HepG2 (cell line): ENCODE results near the gene MST1. TPM values are rescaled to one million over a fixed set of nuclear protein-coding genes. Genes with fewer than 3 reads are reported as not detected.

ENCODE experiments used
- ATF2 ChIP-seq: sonication (generic); formaldehyde crosslinking; IDR thresholded peaks from 2 replicates; pipeline ENCODE4 v1.4.0; 2020; ENCODE audit warnings: missing genetic modification reagents
- CBFB ChIP-seq: sonication (generic); formaldehyde crosslinking; IDR thresholded peaks from 2 replicates; pipeline ENCODE4 v1.4.0; 2020; ENCODE audit warnings: missing genetic modification reagents
- FOSL1 ChIP-seq: sonication (generic); formaldehyde crosslinking; IDR thresholded peaks from 2 replicates; pipeline ENCODE4 v1.9.0; 2021; ENCODE audit warnings: missing genetic modification reagents, borderline replicate concordance
- IKZF4 ChIP-seq: sonication (generic); formaldehyde crosslinking; IDR thresholded peaks from 2 replicates; pipeline ENCODE4 v1.5.1; 2020; ENCODE audit warnings: borderline replicate concordance, mild to moderate bottlenecking, low read depth, missing genetic modification reagents; ENCODE audit errors: not compliant biosample characterization
- MTF1 ChIP-seq: sonication (generic); formaldehyde crosslinking; IDR thresholded peaks from 2 replicates; pipeline ENCODE4 v1.5.0; 2020; ENCODE audit warnings: missing genetic modification reagents
- SATB2 ChIP-seq: sonication (generic); formaldehyde crosslinking; IDR thresholded peaks from 2 replicates; pipeline ENCODE4 v1.5.0; 2020; ENCODE audit warnings: missing genetic modification reagents
- SIX4 ChIP-seq: sonication (generic); formaldehyde crosslinking; IDR thresholded peaks from 2 replicates; pipeline ENCODE4 v1.4.0; 2020; ENCODE audit warnings: missing genetic modification reagents
- SNAPC2 ChIP-seq: sonication (generic); formaldehyde crosslinking; IDR thresholded peaks from 2 replicates; pipeline ENCODE4 v1.8.1; 2022; ENCODE audit warnings: mild to moderate bottlenecking, missing genetic modification reagents
- TBX2 ChIP-seq: sonication (generic); formaldehyde crosslinking; IDR thresholded peaks from 2 replicates; pipeline ENCODE4 v1.5.0; 2020; ENCODE audit warnings: missing genetic modification reagents, mild to moderate bottlenecking, borderline replicate concordance
- YEATS2 ChIP-seq: sonication (generic); formaldehyde crosslinking; IDR thresholded peaks from 2 replicates; pipeline ENCODE4 v1.4.0; 2020; ENCODE audit warnings: missing genetic modification reagents, borderline replicate concordance
- ZBTB8A ChIP-seq: sonication (generic); formaldehyde crosslinking; IDR thresholded peaks from 2 replicates; pipeline ENCODE4 v1.4.0; 2020; ENCODE audit warnings: mild to moderate bottlenecking, low read depth, missing genetic modification reagents, borderline replicate concordance
- ZFAT ChIP-seq: sonication (generic); formaldehyde crosslinking; conservative IDR thresholded peaks from 2 replicates; pipeline ENCODE4 v1.8.1; 2023; ENCODE audit warnings: missing genetic modification reagents, inconsistent platforms
- ZFP36L1 ChIP-seq: sonication (generic); formaldehyde crosslinking; IDR thresholded peaks from 2 replicates; pipeline ENCODE4 v1.8.0; 2022; ENCODE audit warnings: mild to moderate bottlenecking, missing genetic modification reagents, moderate library complexity
- ZNF280D ChIP-seq: sonication (generic); formaldehyde crosslinking; IDR thresholded peaks from 2 replicates; pipeline ENCODE4 v1.5.1; 2020; ENCODE audit warnings: mild to moderate bottlenecking, missing genetic modification reagents
- ZNF512 ChIP-seq: sonication (generic); formaldehyde crosslinking; IDR thresholded peaks from 2 replicates; pipeline ENCODE4 v1.4.0; 2020; ENCODE audit warnings: mild to moderate bottlenecking, missing genetic modification reagents
- ZNF598 ChIP-seq: sonication (generic); formaldehyde crosslinking; IDR thresholded peaks from 2 replicates; pipeline ENCODE4 v1.5.1; 2020; ENCODE audit warnings: mild to moderate bottlenecking, missing genetic modification reagents, borderline replicate concordance
- ZNF607 ChIP-seq: sonication (generic); formaldehyde crosslinking; IDR thresholded peaks from 2 replicates; pipeline ENCODE4 v1.5.1; 2020; ENCODE audit warnings: missing genetic modification reagents, mild to moderate bottlenecking, borderline replicate concordance
- ZNF782 ChIP-seq: sonication (generic); formaldehyde crosslinking; IDR thresholded peaks from 2 replicates; pipeline ENCODE4 v1.4.0; 2020; ENCODE audit warnings: missing genetic modification reagents, mild to moderate bottlenecking, borderline replicate concordance
- ZNF788 ChIP-seq: sonication (generic); formaldehyde crosslinking; IDR thresholded peaks from 2 replicates; pipeline ENCODE4 v1.5.0; 2020; ENCODE audit warnings: mild to moderate bottlenecking, missing genetic modification reagents, borderline replicate concordance
- polyA plus RNA-seq, 8 experiments: library from polyadenylated mRNA; depleted of rRNA in 3 of 8; stranded (reverse) in 7 of 8; unstranded in 1 of 8; fragments of >200 nt; fragmentation: Illumina TruSeq in 4 of 8; extraction: Trizol in 4 of 8; gene quantifications; 2 replicates each; pipeline versions ENCODE4 v1.2.1 to v1.2.3, GENCODE V29; 2011 to 2016; ENCODE audit warnings: low read depth in 4 of 8, missing spikeins in 1 of 8, mixed read lengths in 1 of 8; ENCODE audit not compliant: insufficient read depth in 1 of 8
- total RNA-seq, 5 experiments: library from RNA; depleted of rRNA; stranded (reverse); fragments of >200 nt; fragmentation: Illumina TruSeq; extraction: Trizol; gene quantifications; 2 replicates each; pipeline ENCODE4 v1.2.3, GENCODE V29; 2016; ENCODE audit warnings: low read depth in 1 of 5
- TF ChIP-seq, protein P1 (sequence below): sonication (generic); formaldehyde crosslinking; IDR thresholded peaks from 2 replicates; pipeline ENCODE4 v1.4.0; 2020; ENCODE audit warnings: mild to moderate bottlenecking, missing genetic modification reagents
- TF ChIP-seq, protein P2 (sequence below): IDR thresholded peaks from 2 replicates; pipeline ENCODE4 v1.6.1; 2012; ENCODE audit warnings: inconsistent platforms
- TF ChIP-seq, protein P3 (sequence below): sonication (generic); formaldehyde crosslinking; IDR thresholded peaks from 2 replicates; pipeline ENCODE4 v1.4.0; 2020; ENCODE audit warnings: missing genetic modification reagents

Gene MST1
- total and polyA plus RNA-seq, 2 of the 13 experiments (the other 11 are each of a cell fraction or from before 2014, with no cell fraction given) = 189 to 452 TPM

GRCh38 chr3:49665822-49666519 lies 23.3 kb downstream of the MST1 start (continued):
- TF ChIP-seq ZNF512 (CRISPR knock-in tag) (no peak), ZNF782 (CRISPR knock-in tag) (no peak; the same call in 1 of the 2 replicates), TBX2 (CRISPR knock-in tag) (peak; percentile 50; the same call in 1 of the 2 replicates), ZNF607 (CRISPR knock-in tag) (peak; percentile 28; the same call in 1 of the 2 replicates), MTF1 (no peak), YEATS2 (no peak), SATB2 (CRISPR knock-in tag) (no peak), ZFP36L1 (CRISPR knock-in tag) (no peak), ZBTB8A (CRISPR knock-in tag) (no peak), SNAPC2 (CRISPR knock-in tag) (no peak), ZNF788 (CRISPR knock-in tag) (peak; percentile 92), ZNF598 (CRISPR knock-in tag) (no peak), ZNF280D (CRISPR knock-in tag) (no peak), ATF2 (no peak; the same call in 1 of the 2 replicates), IKZF4 (CRISPR knock-in tag) (no peak), SIX4 (CRISPR knock-in tag) (no peak), ZFAT (CRISPR knock-in tag) (no peak), FOSL1 (CRISPR knock-in tag) (no peak), CBFB (no peak)
- TF ChIP-seq, protein P1, sequence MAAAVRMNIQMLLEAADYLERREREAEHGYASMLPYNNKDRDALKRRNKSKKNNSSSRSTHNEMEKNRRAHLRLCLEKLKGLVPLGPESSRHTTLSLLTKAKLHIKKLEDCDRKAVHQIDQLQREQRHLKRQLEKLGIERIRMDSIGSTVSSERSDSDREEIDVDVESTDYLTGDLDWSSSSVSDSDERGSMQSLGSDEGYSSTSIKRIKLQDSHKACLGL (CRISPR knock-in tag) = no peak
- TF ChIP-seq, protein P2, sequence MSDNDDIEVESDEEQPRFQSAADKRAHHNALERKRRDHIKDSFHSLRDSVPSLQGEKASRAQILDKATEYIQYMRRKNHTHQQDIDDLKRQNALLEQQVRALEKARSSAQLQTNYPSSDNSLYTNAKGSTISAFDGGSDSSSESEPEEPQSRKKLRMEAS = no peak
- TF ChIP-seq, protein P3, sequence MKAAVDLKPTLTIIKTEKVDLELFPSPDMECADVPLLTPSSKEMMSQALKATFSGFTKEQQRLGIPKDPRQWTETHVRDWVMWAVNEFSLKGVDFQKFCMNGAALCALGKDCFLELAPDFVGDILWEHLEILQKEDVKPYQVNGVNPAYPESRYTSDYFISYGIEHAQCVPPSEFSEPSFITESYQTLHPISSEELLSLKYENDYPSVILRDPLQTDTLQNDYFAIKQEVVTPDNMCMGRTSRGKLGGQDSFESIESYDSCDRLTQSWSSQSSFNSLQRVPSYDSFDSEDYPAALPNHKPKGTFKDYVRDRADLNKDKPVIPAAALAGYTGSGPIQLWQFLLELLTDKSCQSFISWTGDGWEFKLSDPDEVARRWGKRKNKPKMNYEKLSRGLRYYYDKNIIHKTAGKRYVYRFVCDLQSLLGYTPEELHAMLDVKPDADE (CRISPR knock-in tag) = no peak
